HG03571 (cell line): ENCODE measurements around the gene DOCK9.
"Not testable (repeated sequence)": the region's sequence is repeated elsewhere in the genome, so short reads cannot be mapped to it uniquely, and the experiment has no call there.

ENCODE experiments used
- ATAC-seq: cut with Tn5 transposase; IDR thresholded peaks from one replicate; pipeline ENCODE4 v1.9.1; 2021; ENCODE audit not compliant: unreplicated experiment

DOCK9 gene

GRCh38 chr13:98827449-98827848 lies 150.4 kb downstream of the DOCK9 start:
- no peak for ATAC-seq

- no peak for ATAC-seq
These were observed 151.7 kb downstream of the DOCK9 start for GRCh38 chr13:98826146-98826545.

- ATAC-seq: no peak
These were observed 152.2 kb downstream of the DOCK9 start for GRCh38 chr13:98825659-98826058.

DNA sequence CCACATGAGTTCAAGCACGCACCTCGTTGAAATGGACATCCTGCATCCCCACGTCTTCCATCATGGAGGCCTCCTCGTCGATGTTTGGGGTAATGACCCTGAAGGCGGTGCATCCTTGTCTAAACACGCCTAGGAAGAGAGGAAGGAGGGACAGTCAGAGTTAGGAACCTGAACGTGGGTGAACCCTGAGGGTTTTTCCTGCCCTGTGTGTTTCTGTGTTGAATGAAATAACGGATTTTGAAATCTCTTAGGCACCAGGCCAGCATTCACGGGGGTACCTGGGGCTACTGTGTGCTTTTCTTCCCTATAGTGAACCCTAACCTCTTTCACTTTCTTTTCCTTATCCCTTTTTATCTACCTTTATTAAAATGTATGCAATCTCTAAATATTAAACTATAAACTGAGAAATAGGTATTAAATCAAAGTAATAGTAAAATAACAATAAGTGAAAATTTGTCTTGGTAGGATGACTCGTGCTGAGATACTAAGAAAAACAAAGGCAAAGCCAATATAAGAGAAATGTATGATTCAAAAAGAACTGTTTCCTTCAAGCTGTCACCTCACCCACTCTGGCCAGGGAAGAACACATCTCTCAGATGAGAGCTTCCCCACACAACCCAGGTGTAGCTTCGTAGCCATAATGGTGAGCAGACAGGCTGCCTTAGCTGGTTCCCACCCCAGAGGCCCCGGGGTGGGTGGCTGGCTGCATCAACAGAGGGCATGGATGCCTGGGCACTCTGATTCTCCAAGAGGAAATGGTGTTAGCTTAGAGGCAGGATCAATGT lies 153.3 kb downstream of the DOCK9 start:
- no peak for ATAC-seq

DNA sequence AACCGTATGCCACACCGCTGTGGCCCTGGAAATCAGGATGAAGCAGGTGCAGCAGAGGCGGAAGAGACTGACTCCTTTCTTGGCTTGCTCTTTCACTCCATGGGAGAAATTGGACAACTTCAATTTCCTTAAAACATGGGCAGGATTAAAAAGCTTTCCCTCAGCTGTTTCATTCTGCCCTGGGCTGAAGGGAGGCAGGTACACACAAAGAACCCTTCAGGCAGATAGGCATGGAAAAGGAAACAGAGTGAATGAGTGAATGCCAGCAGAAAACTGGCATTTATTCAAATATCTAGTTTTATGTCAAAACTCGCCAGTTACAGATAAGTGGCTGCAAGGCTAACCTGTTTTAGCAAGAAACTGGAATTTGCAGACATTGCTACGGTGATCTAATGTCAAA lies 154.4 kb downstream of the DOCK9 start:
- ATAC-seq: no peak

DNA sequence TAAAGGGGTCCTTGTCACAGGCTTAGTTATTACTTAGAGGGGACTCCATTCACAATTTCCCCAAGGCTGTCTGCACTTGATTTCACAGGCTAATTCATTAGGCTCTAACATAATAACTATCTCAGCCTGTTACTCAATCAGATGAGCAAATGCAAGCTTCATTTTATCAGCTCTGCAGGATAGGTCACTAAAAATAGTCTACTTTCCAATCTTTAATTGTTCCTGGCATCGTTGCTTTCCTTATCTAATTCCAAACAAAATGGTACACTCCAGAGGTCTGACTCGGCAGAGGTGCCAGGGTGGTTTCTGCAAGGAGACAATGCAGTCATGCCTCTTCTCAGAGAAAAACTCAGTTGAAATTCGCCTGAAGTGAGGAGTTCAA lies 155.6 kb downstream of the DOCK9 start:
- no peak for ATAC-seq

DNA sequence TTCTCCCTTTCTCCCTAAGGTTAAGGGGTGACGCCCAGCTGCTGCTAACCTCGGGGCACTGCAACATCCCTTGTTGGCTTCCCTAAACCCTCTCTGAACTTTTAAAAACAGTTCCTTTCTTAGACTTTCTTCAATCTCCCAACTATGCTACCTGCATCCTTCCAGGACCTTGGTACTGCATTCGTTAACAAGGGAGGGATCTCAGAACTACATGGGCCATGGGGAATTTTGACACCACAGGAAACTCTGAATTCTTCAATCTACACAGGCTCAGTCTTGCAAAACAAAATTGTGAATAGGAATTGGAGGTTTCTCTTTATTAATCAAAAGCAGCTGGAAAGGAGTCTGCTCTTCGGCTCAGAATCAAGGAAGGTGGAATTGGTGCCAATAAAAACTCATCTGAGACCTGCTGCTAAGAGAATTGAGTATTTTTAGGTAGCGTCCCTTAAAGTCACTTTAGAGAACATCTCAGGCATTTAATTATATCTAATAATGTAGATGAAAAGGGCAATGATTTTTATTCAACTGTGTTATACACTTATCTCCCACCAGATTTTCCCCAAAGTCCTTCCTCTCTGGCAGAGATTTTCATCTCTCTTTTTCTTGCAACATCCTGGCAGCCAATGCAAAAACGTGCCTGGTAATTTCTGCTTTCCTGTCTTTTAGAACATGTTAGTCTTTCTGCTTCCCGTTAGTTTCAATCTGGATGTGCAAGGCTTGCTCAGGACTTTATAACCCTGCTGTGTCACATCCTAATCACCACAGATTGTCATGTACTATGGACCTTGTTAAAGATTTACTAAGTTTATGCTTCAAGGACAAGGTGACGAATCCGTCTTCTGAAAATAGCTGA lies 156.3 kb downstream of the DOCK9 start:
- ATAC-seq: no peak

DNA sequence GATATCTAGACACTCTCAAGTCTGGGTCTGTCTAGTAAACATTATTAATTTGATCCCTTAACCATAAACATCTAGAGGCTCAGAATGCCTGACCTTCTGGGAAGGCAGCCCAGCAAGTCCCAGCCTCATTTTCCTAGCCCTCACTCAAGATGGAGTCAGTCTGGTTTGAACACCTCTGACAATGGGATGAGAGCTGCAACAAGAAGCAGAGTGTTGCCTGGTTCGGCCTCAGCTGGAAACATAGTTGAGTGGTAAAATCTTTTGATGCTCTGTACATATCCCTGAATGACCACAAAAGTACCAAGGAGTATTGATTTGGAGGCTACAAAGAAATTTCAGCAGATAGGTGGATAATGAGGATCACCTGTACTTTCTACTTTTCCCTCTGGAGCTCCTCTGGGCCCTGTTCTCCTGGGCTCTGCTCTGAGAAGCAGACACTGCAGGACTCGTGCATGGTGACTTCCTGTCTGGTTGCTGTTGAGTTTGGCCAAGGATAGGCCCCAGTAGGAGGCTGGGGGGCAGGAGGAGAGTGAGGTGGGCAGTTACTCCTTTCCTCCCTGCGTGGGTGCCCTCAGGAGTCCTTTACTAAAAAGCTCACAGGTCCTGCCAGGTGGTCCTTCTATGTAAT lies 157.0 kb downstream of the DOCK9 start:
- ATAC-seq: no peak

- no peak for ATAC-seq
These were observed 157.6 kb downstream of the DOCK9 start for GRCh38 chr13:98820300-98820699.

DNA sequence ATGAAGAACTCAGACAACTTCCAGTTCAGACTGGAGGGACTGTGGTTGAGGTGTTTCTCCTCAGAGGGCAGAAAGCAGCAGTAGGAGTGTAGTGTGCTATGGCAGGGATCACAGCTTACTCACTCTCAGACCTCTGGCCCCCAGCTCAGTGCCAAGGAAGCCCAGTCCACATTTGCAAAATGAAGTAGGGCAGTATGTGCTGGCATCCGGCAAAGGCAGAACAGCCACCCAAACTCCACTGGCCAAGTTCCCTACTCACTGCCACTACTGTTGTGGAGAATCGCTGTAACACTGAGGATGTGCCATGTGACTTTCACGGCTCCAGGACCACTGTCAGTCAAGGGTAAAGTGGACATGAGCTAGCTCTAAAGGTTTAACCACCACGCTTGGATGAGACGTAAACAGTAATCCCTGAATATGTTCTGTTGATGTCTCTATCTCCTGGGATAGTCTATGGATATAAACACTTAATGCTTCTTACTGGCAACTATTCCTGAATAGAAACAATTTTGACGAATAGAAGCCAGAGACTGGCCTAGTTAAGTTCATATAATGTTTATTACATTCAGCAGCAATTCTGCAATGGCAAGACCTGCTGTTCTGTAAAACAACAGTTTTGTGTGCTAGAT lies 158.4 kb downstream of the DOCK9 start:
- no peak for ATAC-seq

- no peak for ATAC-seq
These were observed 161.5 kb downstream of the DOCK9 start for GRCh38 chr13:98816406-98816805.

- no peak for ATAC-seq
These were observed 163.9 kb downstream of the DOCK9 start for GRCh38 chr13:98813993-98814392.

DNA sequence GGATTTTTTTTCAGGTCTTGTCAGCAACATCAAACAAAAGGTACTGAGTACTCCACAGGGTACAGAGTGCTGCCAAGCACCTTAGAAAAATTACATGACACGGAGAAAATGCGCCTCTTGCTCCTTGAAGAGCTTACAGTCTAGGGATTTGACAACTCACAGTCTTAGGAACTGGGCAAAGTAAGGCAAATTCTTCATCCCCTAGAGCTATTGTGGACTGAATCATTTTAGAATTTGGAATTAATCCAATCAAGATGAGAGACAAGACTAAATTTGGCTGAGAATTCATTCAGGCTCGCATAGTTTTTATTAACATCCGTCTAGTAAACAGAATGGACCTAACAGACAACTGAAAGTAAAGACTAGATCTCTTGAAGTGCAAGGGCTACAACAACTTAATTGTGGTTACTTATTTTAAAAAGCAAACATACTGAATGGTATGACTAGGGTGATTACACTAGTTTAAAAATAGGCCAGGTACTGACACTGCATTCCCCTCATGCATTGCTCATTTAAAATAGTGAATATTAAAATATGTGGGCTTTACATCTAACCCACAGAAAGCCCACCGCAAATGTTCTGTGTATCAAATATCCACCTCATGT lies 165.6 kb downstream of the DOCK9 start:
- ATAC-seq: not testable (repeated sequence)

DNA sequence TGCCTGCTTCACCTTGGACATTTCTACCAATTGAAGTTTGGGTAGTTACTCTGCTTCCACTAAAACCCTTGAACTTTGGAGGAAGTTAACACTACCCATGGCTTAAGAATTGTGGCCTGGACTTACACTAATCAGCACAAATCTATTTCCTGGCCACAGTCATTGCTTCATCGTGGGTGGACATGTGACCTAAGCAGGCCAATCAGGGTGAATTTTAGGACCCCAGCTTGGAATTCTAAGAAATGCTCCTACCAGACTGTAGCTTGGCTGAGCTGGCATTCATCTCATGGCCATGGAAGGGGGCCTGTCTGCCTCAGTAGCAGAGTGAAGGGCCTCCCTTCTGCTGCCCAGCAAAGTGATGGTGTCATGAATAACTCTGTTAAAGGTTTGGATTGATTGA lies 167.1 kb downstream of the DOCK9 start:
- ATAC-seq: no peak

- ATAC-seq: no peak
These were observed 168.5 kb downstream of the DOCK9 start for GRCh38 chr13:98809345-98809777.

DNA sequence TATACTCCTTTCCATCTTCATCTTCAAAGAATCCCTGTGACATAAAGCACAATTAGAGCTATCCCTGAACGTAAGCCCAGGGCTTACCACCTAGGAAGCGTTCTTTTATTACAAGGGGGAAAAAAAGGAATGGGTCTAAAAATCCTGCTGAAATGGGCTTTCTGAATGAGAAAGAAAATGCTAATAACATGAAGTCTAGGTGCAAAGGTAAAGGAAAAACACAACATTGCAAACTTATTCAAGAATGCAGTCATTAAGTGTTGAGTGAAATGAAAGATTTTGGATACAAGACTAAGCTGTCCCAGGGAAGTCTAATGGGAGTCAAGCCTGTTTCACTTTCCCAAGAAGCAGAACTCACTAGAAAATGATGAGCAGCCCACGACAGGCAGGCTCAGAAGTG lies 170.1 kb downstream of the DOCK9 start:
- no peak for ATAC-seq

- no peak for ATAC-seq
These were observed 173.5 kb downstream of the DOCK9 start for GRCh38 chr13:98804336-98804855.

DNA sequence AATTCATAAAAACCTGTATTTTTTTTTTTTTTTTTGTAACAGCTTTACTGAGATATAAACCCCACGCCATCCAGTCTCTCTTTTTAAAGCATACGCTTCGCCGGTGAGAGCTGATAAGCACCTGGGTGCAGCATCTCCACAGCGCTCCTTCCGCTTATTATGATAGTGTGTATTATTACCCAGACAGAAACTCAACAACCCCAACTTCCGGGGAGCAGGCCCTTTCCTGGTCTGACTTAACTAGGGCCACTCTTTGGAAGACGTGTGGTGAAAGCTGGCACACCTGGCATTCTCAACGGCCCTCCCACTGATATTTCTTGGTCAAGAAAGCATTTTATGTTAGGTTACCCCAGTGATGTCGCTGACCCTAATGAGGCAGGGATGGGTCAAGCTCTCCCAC lies 173.9 kb downstream of the DOCK9 start:
- ATAC-seq: no peak

- ATAC-seq: no peak
These were observed 174.7 kb downstream of the DOCK9 start for GRCh38 chr13:98803111-98803561.

- no peak for ATAC-seq
These were observed 175.3 kb downstream of the DOCK9 start for GRCh38 chr13:98802559-98802958.
